GM13976 (cell line): ENCODE measurements around the gene FYN.

Experiments used
- DNase-seq: peaks from one replicate; pipeline ENCODE4 v3.0.0; 2012; ENCODE audit warnings: low spot score
- in situ Hi-C: fragments of 300-500 bp; cut with MboI; formaldehyde crosslinking; loops from one replicate; pipeline ENCODE4 v1.12.0; 2022; ENCODE audit warnings: low sequenced_read_pairs, mixed read lengths, inconsistent platforms; ENCODE audit not compliant: unreplicated experiment
- TF ChIP-seq, protein P1 (sequence below): IDR thresholded peaks from 2 replicates; pipeline ENCODE4 v1.5.1; 2012; ENCODE audit warnings: borderline replicate concordance, mild to moderate bottlenecking; ENCODE audit not compliant: insufficient read depth; ENCODE audit errors: extremely low read depth, missing control alignments, control extremely low read depth

FYN gene

DNA sequence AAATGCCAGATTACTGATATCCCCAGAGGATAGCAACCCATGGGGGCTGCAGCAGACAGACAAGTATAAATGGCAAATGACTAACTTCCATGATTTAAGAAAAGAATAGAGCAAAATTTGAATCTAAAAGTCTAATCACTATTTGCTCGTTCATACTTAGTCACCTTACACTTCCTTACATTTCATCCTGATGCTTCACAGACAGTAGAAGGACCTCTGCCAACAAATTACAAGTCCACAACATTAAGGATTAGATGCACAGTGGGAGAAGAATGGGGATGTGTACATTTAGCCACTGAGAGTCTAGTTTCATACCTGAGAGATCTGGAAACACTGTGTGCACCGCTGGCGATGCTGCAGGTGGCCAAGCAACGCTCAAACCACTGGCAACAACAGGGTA, 72.4 kb downstream of the FYN start:
- TF ChIP-seq, protein P1, sequence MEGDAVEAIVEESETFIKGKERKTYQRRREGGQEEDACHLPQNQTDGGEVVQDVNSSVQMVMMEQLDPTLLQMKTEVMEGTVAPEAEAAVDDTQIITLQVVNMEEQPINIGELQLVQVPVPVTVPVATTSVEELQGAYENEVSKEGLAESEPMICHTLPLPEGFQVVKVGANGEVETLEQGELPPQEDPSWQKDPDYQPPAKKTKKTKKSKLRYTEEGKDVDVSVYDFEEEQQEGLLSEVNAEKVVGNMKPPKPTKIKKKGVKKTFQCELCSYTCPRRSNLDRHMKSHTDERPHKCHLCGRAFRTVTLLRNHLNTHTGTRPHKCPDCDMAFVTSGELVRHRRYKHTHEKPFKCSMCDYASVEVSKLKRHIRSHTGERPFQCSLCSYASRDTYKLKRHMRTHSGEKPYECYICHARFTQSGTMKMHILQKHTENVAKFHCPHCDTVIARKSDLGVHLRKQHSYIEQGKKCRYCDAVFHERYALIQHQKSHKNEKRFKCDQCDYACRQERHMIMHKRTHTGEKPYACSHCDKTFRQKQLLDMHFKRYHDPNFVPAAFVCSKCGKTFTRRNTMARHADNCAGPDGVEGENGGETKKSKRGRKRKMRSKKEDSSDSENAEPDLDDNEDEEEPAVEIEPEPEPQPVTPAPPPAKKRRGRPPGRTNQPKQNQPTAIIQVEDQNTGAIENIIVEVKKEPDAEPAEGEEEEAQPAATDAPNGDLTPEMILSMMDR = no peak
- no peak for DNase-seq
- in situ Hi-C loops = no loop called here

DNA sequence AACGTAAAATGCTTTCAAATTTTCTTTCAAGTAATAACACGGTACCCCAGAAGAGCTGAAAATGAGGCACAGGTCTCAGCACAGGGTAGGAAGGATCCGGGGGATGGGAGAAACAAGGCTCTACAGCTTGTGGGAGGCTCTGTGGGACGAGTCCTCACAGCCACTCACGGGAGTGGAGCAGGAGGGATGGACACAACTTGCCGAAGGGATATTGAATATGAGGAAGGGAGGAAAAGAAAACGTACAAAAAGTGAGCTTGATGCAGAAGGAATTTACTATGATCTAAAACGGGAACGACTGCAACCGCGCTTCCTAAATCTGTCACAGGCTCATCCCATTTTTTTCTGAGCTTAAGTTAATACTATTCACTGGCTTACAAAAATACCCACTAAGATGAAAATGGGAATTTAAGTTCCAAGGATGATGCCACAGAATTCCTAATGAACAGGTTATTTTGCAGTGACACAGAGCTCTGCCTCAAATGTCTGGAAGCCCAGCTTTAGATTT, 72.9 kb downstream of the FYN start:
- TF ChIP-seq, protein P1 = no peak
- in situ Hi-C loops = no loop called here
- no peak for DNase-seq

DNA sequence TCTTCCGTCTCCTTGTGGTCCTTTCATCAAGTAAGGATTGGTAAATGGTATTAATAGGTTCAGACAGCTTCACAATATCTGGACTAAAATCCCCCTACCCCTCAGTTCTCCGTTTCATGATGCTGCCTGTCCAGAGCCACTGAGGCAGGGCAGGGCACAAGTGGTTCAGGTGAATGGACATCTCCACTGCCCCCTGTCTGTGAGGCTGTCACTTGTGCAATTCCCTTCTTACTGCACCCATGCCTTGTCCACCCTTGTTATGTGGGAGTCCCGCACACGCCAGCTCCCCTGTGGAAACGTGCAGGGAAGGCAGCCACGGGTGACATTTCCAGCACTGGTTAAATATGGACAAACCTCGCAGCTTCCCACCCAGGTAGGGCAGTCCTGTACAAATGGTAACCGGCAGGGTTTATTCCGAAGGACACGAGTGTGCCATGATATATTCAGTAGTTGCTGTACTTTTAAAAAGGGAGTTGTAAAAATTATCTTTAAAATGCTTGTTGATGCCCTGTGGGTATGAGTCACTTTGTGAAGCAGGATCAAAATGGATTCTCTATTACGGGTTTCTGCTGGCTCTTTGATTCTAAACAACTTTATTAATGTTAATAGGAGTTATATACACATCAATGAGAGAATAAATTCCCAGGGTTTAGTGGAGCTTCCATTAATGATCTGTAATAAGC, 73.5 kb downstream of the FYN start:
- in situ Hi-C loops = no loop called here
- no peak for DNase-seq
- TF ChIP-seq, protein P1 = no peak

DNA sequence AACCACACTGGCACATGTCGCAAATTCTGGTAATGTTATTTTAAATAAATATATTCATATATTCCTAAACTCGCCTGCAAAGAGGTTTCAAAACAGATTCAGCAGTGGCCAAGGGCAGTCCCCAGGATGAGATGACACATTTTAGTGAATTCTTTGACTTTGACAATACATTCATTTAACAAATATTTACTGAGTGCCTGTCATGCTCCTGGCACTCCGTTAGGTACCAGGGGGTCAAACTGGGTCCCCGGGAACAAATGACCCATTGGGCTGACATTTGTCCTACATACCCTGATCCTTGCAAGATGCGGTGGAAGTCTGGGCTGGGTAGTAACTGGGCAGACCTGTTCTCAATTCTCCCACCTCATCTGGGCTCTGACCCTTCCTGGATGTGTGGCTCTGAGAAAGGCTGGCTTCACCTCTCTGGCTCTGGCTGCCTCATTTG, 74.9 kb downstream of the FYN start:
- TF ChIP-seq, protein P1 = no peak
- no peak for DNase-seq
- in situ Hi-C loops = no loop called here

DNA sequence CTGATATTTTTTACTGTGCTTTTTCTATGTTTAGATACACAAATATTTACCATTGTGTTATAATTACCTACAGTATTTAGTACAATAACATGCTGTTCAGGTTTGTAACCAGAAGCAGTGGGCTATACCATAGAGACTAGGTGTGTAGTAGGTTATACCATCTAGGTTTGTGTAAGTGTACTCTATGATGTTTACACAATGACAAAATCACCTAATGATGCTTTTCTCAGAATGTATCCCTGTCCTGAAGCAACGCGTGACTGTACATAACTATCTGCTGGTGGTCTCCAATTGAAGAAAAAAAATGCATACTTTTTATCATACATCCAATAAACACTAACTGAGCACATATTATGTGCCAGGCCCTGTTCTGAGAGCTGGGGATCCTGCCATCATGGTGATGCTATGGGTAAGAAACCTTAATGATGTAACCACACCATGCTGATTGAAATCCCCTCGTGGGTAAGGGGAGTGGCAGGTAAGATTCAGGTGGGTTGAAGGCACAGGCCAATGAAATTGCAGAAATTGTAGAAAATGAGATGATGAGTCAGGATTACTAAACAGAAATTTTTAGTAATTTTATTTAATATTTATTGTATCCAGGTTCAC, 76.8 kb downstream of the FYN start:
- in situ Hi-C loops = no loop called here
- no peak for DNase-seq
- TF ChIP-seq, protein P1 = no peak

DNA sequence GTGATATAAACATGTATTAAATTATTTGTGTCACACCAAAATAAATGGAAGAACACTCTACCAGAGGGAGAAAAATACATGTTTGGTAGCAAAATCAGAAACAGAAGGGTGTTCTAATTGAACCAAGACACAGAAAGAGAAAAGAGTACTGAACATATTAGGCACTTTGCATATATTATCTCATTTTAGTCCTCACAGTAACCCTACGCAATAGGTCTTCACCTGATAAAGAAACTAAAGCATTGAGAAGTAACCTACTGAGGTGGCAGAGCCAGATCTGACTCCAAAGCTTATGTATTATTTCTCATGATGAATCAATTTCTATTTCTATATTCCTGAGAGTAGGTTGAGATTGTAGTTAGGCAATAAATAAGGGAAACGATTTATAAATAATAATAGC, 77.7 kb downstream of the FYN start:
- DNase-seq = no peak
- TF ChIP-seq, protein P1 = no peak
- in situ Hi-C loops = no loop called here
